RWPE2 (cell line): ENCODE data around the gene CNPPD1.
"Not testable (repeated sequence)": the region's sequence is repeated elsewhere in the genome, so short reads cannot be mapped to it uniquely, and the experiment has no call there.

Source experiments
- ATAC-seq: fragments of 200-7000 bp; cut with Tn5 transposase; 3 replicates; pipeline ENCODE4 v1.9.1; 2021; ENCODE audit warnings: low read depth
- DNase-seq: peaks from one replicate; pipeline ENCODE4 v3.0.0-alpha.2; 2020; ENCODE audit warnings: low spot score
- H3K27ac ChIP-seq: fragments of 450-650 bp; 2 replicates; pipeline ENCODE4 v1.5.1; 2017; ENCODE audit warnings: mild to moderate bottlenecking; ENCODE audit not compliant: poor library complexity, severe bottlenecking
- H3K27me3 ChIP-seq: fragments of 250-450 bp; sonication (Bioruptor Pico); 2 replicates; pipeline ENCODE4 v1.5.1; 2021; ENCODE audit warnings: mild to moderate bottlenecking, moderate library complexity; ENCODE audit not compliant: insufficient read depth, poor library complexity, severe bottlenecking
- H3K36me3 ChIP-seq: fragments of 250-450 bp; sonication (Bioruptor Pico); 2 replicates; pipeline ENCODE4 v1.5.1; 2020; ENCODE audit warnings: low read depth, mild to moderate bottlenecking, moderate library complexity
- H3K4me1 ChIP-seq: fragments of 250-450 bp; sonication (Bioruptor Pico); 2 replicates; pipeline ENCODE4 v1.5.1; 2021; ENCODE audit warnings: mild to moderate bottlenecking, moderate library complexity; ENCODE audit not compliant: insufficient read depth, poor library complexity, severe bottlenecking
- H3K4me3 ChIP-seq: fragments of 250-450 bp; sonication (Bioruptor Pico); 2 replicates; pipeline ENCODE4 v1.5.1; 2021; ENCODE audit warnings: mild to moderate bottlenecking, moderate library complexity; ENCODE audit not compliant: severe bottlenecking
- H3K9me3 ChIP-seq: fragments of 250-450 bp; sonication (Bioruptor Pico); 2 replicates; pipeline ENCODE4 v1.5.1; 2021; ENCODE audit warnings: mild to moderate bottlenecking, moderate library complexity; ENCODE audit not compliant: severe bottlenecking
- CTCF ChIP-seq: fragments of 450-650 bp; IDR thresholded peaks from one replicate; pipeline ENCODE4 v1.5.1; 2017; ENCODE audit warnings: mild to moderate bottlenecking, moderate library complexity; ENCODE audit not compliant: poor library complexity, severe bottlenecking

The CNPPD1 gene

GRCh38 chr2:219205165-219205538 lies 28.4 kb upstream of the CNPPD1 start:
- ATAC-seq (no peak), DNase-seq (no peak)
- TF ChIP-seq CTCF = no peak
- H3K27ac ChIP-seq = no peak overlapping the region
- H3K36me3 ChIP-seq = peaks cover 8% of the 10 kb centered on the region
- no peaks in the 10 kb centered on the region for H3K9me3 ChIP-seq
- no peak overlapping the region for H3K4me3 ChIP-seq
- H3K4me1 ChIP-seq = peaks cover 7% of the 10 kb centered on the region
- no peaks in the 10 kb centered on the region for H3K27me3 ChIP-seq

- ATAC-seq (no peak), DNase-seq (no peak)
- TF ChIP-seq CTCF = no peak
- no peaks in the 10 kb centered on the region for H3K27me3 ChIP-seq
- no peak overlapping the region for H3K27ac ChIP-seq
- H3K9me3 ChIP-seq = no peaks in the 10 kb centered on the region
- H3K36me3 ChIP-seq = peaks cover 8% of the 10 kb centered on the region
- H3K4me3 ChIP-seq = no peak overlapping the region
- peaks cover 7% of the 10 kb centered on the region for H3K4me1 ChIP-seq
Observed at GRCh38 chr2:219204425-219205164, 27.9 kb upstream of the CNPPD1 start.

- DNase-seq, H3K27me3 ChIP-seq, H3K9me3 ChIP-seq, ATAC-seq, H3K4me1 ChIP-seq, H3K36me3 ChIP-seq, H3K4me3 ChIP-seq, H3K27ac ChIP-seq: not testable (repeated sequence)
Observed at GRCh38 chr2:219201331-219201730, 24.6 kb upstream of the CNPPD1 start.

GRCh38 chr2:219200502-219201326 lies 24.0 kb upstream of the CNPPD1 start:
- not testable (repeated sequence) for H3K27me3 ChIP-seq, H3K4me3 ChIP-seq, H3K27ac ChIP-seq, H3K4me1 ChIP-seq, DNase-seq, H3K36me3 ChIP-seq, ATAC-seq, H3K9me3 ChIP-seq

GRCh38 chr2:219199470-219200211 lies 22.9 kb upstream of the CNPPD1 start:
- ATAC-seq = no peak
- no peaks in the 10 kb centered on the region for H3K9me3 ChIP-seq
- TF ChIP-seq CTCF = no peak

More at GRCh38 chr2:219199470-219200211, 22.9 kb upstream of the CNPPD1 start:
- H3K27me3 ChIP-seq = no peaks in the 10 kb centered on the region
- no peaks in the 10 kb centered on the region for H3K4me1 ChIP-seq
- no peak overlapping the region for H3K27ac ChIP-seq
- H3K4me3 ChIP-seq = no peak overlapping the region
- no peak for DNase-seq
- H3K36me3 ChIP-seq = no peaks in the 10 kb centered on the region
